Measurements from ENCODE around the gene LRRC40. TPM values are rescaled to one million over a fixed set of nuclear protein-coding genes. Genes with fewer than 3 reads are reported as not detected.
A peak's percentile ranks its signal among the peaks of the same experiment; 100 is the strongest.

The LRRC40 gene
- total and polyA plus RNA-seq, 9 of the 15 experiments (the other 6 are each of a cell fraction or from before 2014, with no cell fraction given): 16.1 to 36.2 (median 30.9) TPM

- Histone ChIP-seq H2AFZ (ENCODE audit: low read depth, low read length) (peak overlapping the region; percentile 60), H4K20me1 (replicated peaks; ENCODE audit: control insufficient read depth, insufficient read depth, low read length) (peaks cover 8% of the 10 kb centered on the region; the same call in 1 of the 2 replicates), H3K4me3 (peak overlapping the region; percentile 61), H3K9me1 (ENCODE audit: control insufficient read depth, insufficient read depth, low read length) (no peaks in the 10 kb centered on the region), H3K9ac (ENCODE audit: insufficient read depth in 1 of 2, low read depth in 2 of 2, low read length in 2 of 2) (peak overlapping the region; percentile 94 to 100), H3K27me3 (ENCODE audit: control insufficient read depth in 2 of 2, insufficient read depth in 2 of 2, low read length in 2 of 2) (no peaks in the 10 kb centered on the region), H3K79me2 (ENCODE audit: control insufficient read depth, insufficient read depth, low read length) (peaks cover 99% of the 10 kb centered on the region), H3K36me3 (ENCODE audit: control insufficient read depth, insufficient read depth, low read length) (peaks cover 63% of the 10 kb centered on the region), H3K27ac (ENCODE audit: extremely low read depth, low read depth, low read length) (peak overlapping the region; percentile 94), H3K9me3 (replicated peaks; ENCODE audit: control insufficient read depth, insufficient read depth, low read depth, low read length) (no peaks in the 10 kb centered on the region), H3K4me2 (ENCODE audit: insufficient read depth, low read length) (peak overlapping the region; percentile 91), H3K4me1 (replicated peaks in 1 of 2; ENCODE audit: control insufficient read depth in 2 of 2, insufficient read depth in 2 of 2, low read length in 2 of 2) (peaks cover 9 to 24% of the 10 kb centered on the region in 2 experiments; a peak in 4 of 5 replicates)
- DNase-seq (ENCODE audit: extremely low read depth in 1 of 4, low spot score in 3 of 4) (peak in 1 of 4 experiments; percentile 42), FAIRE-seq (no peak), ATAC-seq (peak; percentile 45)
- ChIA-PET CTCF (ENCODE audit: low intra/inter-chr PET ratio) (no interaction called here), POLR2A (interaction anchor here (0.6 to 4.2 kb wide), 14 partner anchors 10 to 906 kb away, joined by 3 to 58 read pairs (median 4); partner anchors contain the start of genes ANKRD13C and LRRC40)
- WGBS (ENCODE audit: insufficient coverage, low coverage, missing lambda C conversion rate): 3% methylated on average over 16 of the region's 17 CpGs
- TSS peak; percentile 94 for BruUV-seq (replicated peaks)
- intact Hi-C loops (cut with micrococcal nuclease) (loop anchor here (1.0 to 5.0 kb wide), 2 partner anchors 15 to 192 kb away; partner anchors contain the start of genes CTH and LRRC40), in situ Hi-C loops (cut with MboI) (no loop called here)
- TF ChIP-seq MED1 (CRISPR knock-in tag; IDR thresholded peaks at IDR 0.05; ENCODE audit: borderline replicate concordance) (no peak), ZNF449 (CRISPR knock-in tag; IDR thresholded peaks at IDR 0.05) (0 out of 2 replicates have a peak, but pooled peaks have one; percentile 24), IRF2 (CRISPR knock-in tag; IDR thresholded peaks at IDR 0.05) (no peak), MIER1 (IDR thresholded peaks at IDR 0.05; ENCODE audit: low read depth) (0 out of 2 replicates have a peak, but pooled peaks have one; percentile 40), CBX3 (IDR thresholded peaks at IDR 0.05; ENCODE audit: borderline replicate concordance in 1 of 2, low read length in 2 of 2) (no peak), ZFP36 (IDR thresholded peaks at IDR 0.05; ENCODE audit: low read depth, low read length, partially characterized antibody) (no peak), FOXK1 (CRISPR knock-in tag; IDR thresholded peaks at IDR 0.05; ENCODE audit: borderline replicate concordance) (no peak), ZNF512 (tag; IDR thresholded peaks at IDR 0.05) (no peak), ARID3A (IDR thresholded peaks at IDR 0.05; ENCODE audit: borderline replicate concordance, low read depth, low read length) (no peak), GTF2A2 (tag; IDR thresholded peaks at IDR 0.05) (no peak), GMEB1 (CRISPR knock-in tag; IDR thresholded peaks at IDR 0.05) (no peak)
Observed at GRCh38 chr1:70220517-70221237, 15.3 kb upstream of the LRRC40 start.
